Right lobe of liver (tissue), 4 donors: ENCODE measurements around the gene GRK1.

Experiments
- POLR2A ChIP-seq: fragments of 450-650 bp; IDR thresholded peaks from one replicate; pipeline ENCODE4 v1.6.1; 2017; ENCODE audit warnings: antibody characterized with exemption, mild to moderate bottlenecking
- TF ChIP-seq, protein P1 (sequence below), 4 donors: fragments of 200-600 bp in 3 of 4; fragments of 450-650 bp in 1 of 4; IDR thresholded peaks; one replicate each; pipeline versions ENCODE4 v1.5.1 to v1.8.0; 2016 to 2022; ENCODE audit warnings: antibody characterized with exemption in 4 of 4, mild to moderate bottlenecking in 2 of 4
- donor health status: DM: no; HTN: no; CAD: no.
- donor health status: DM: no; HTN: no; CAD: no.
- donor health status: DM: no; HTN: yes; CAD: no.

DNA sequence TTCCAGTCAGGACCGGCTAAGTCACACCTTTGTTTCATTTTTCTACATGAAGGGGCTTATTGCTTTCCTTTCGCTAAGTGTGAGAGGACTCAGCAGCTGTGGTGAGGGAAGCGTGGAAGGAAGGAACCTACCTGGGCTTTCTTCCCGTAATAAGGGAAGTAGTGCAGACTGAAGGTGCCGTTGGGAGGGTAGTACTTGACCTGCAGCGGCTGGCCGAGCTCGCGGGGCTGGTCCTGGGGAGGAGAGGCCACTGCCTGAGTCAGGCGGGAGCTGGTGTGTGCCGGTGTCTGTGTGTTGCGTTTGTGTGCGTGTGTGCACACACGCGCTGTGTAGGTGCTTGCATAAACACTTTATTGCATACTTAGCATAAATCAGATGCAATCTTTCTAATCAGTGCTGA, 16.7 kb upstream of the GRK1 start:
- no peak for TF ChIP-seq POLR2A
- TF ChIP-seq, protein P1, sequence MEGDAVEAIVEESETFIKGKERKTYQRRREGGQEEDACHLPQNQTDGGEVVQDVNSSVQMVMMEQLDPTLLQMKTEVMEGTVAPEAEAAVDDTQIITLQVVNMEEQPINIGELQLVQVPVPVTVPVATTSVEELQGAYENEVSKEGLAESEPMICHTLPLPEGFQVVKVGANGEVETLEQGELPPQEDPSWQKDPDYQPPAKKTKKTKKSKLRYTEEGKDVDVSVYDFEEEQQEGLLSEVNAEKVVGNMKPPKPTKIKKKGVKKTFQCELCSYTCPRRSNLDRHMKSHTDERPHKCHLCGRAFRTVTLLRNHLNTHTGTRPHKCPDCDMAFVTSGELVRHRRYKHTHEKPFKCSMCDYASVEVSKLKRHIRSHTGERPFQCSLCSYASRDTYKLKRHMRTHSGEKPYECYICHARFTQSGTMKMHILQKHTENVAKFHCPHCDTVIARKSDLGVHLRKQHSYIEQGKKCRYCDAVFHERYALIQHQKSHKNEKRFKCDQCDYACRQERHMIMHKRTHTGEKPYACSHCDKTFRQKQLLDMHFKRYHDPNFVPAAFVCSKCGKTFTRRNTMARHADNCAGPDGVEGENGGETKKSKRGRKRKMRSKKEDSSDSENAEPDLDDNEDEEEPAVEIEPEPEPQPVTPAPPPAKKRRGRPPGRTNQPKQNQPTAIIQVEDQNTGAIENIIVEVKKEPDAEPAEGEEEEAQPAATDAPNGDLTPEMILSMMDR (IDR thresholded peaks at IDR 0.05), result no peak
